GM23338 (cell line): Measurements from ENCODE around the gene SEMA4A. TPM values are rescaled to one million over a fixed set of nuclear protein-coding genes. Genes with fewer than 3 reads are reported as not detected.

Source experiments
- ATAC-seq: fragments of 200-7000 bp; cut with Tn5 transposase; 3 replicates; pipeline ENCODE4 v1.9.1; 2020
- DNase-seq: peaks from one replicate; pipeline ENCODE4 v3.0.0-alpha.2; 2015; ENCODE audit warnings: low spot score
- H2AFZ ChIP-seq: fragments of 200-600 bp; sonication (generic); 2 replicates; pipeline ENCODE4 v1.8.0; 2016; ENCODE audit warnings: antibody characterized with exemption, mild to moderate bottlenecking, moderate library complexity
- H3F3A ChIP-seq: fragments of 200-600 bp; sonication (generic); replicated peaks from 2 replicates; pipeline ENCODE4 v1.8.0; 2017; ENCODE audit warnings: antibody characterized with exemption, mixed run types, low read depth
- H3K27ac ChIP-seq: fragments of 200-600 bp; sonication (generic); 2 replicates; pipeline ENCODE4 v1.6.1; 2016; ENCODE audit warnings: low read depth
- H3K27me3 ChIP-seq: fragments of 200-600 bp; sonication (generic); 2 replicates; pipeline ENCODE4 v1.8.0; 2016; ENCODE audit warnings: mild to moderate bottlenecking, mixed run types, moderate library complexity; ENCODE audit not compliant: insufficient read depth
- H3K36me3 ChIP-seq: fragments of 200-600 bp; sonication (generic); 2 replicates; pipeline ENCODE4 v1.8.0; 2016; ENCODE audit warnings: mild to moderate bottlenecking; ENCODE audit not compliant: insufficient read depth
- H3K4me1 ChIP-seq: fragments of 200-600 bp; sonication (generic); 2 replicates; pipeline ENCODE4 v1.8.0; 2016; ENCODE audit warnings: mild to moderate bottlenecking, moderate library complexity; ENCODE audit not compliant: insufficient read depth
- H3K4me2 ChIP-seq: fragments of 200-600 bp; sonication (generic); 2 replicates; pipeline ENCODE4 v1.7.1; 2017; ENCODE audit warnings: mixed run types
- H3K4me3 ChIP-seq: fragments of 200-600 bp; sonication (generic); 2 replicates; pipeline ENCODE4 v1.6.1; 2016; ENCODE audit warnings: mixed run types
- H3K79me2 ChIP-seq: fragments of 200-600 bp; sonication (generic); replicated peaks from 2 replicates; pipeline ENCODE4 v1.8.0; 2017; ENCODE audit warnings: mild to moderate bottlenecking; ENCODE audit not compliant: insufficient read depth
- H3K9me2 ChIP-seq: fragments of 200-600 bp; sonication (generic); 2 replicates; pipeline ENCODE4 v1.8.0; 2017; ENCODE audit not compliant: insufficient read depth
- H4K20me1 ChIP-seq: fragments of 200-600 bp; sonication (generic); replicated peaks from 2 replicates; pipeline ENCODE4 v1.8.0; 2017; ENCODE audit warnings: mild to moderate bottlenecking; ENCODE audit not compliant: insufficient read depth
- H3K27ac Mint-ChIP-seq: 2 replicates; pipeline ENCODE4 v1.8.0; 2020; ENCODE audit warnings: inconsistent platforms, mild to moderate bottlenecking, moderate library complexity, mixed read lengths
- H3K27me3 Mint-ChIP-seq: 3 replicates; pipeline ENCODE4 v1.8.0; 2022; ENCODE audit warnings: low read depth, mild to moderate bottlenecking, moderate library complexity, mixed read lengths, inconsistent platforms; ENCODE audit not compliant: insufficient read depth, poor library complexity
- H3K36me3 Mint-ChIP-seq: 3 replicates; pipeline ENCODE4 v1.8.0; 2021; ENCODE audit warnings: low read depth, mild to moderate bottlenecking, inconsistent platforms, moderate library complexity, mixed read lengths
- H3K4me1 Mint-ChIP-seq: 3 replicates; pipeline ENCODE4 v1.8.0; 2020; ENCODE audit warnings: mild to moderate bottlenecking, inconsistent platforms, mixed read lengths
- H3K4me3 Mint-ChIP-seq: 3 replicates; pipeline ENCODE4 v1.8.0; 2021; ENCODE audit warnings: moderate library complexity, mild to moderate bottlenecking, inconsistent platforms, mixed read lengths
- H3K9me3 Mint-ChIP-seq: 3 replicates; pipeline ENCODE4 v1.8.0; 2020; ENCODE audit warnings: moderate library complexity, mild to moderate bottlenecking, inconsistent platforms, mixed read lengths
- CREB1 ChIP-seq: fragments of 250-450 bp; sonication (Bioruptor Pico); IDR thresholded peaks from 2 replicates; pipeline ENCODE4 v1.5.0; 2020; ENCODE audit warnings: low read depth, mild to moderate bottlenecking, moderate library complexity
- CTCF ChIP-seq, 2 experiments: fragments of 200-600 bp in 1 of 2; sonication (generic) in 1 of 2; conservative IDR thresholded peaks; 2 replicates each; pipeline versions ENCODE4 v1.5.1 to v1.6.1; 2016 to 2017; ENCODE audit warnings: antibody characterized with exemption in 2 of 2, low read depth in 2 of 2, mild to moderate bottlenecking in 2 of 2, moderate library complexity in 1 of 2
- ETS1 ChIP-seq: IDR thresholded peaks from 2 replicates; pipeline ENCODE4 v1.6.1; 2016; ENCODE audit warnings: antibody characterized with exemption
- EZH2 ChIP-seq: fragments of 200-600 bp; sonication (generic); IDR thresholded peaks from one replicate; pipeline ENCODE4 v1.8.0; 2017; ENCODE audit warnings: antibody characterized with exemption, mild to moderate bottlenecking, low read depth; ENCODE audit not compliant: unreplicated experiment
- EZH2phosphoT487 ChIP-seq: fragments of 200-600 bp; sonication (generic); IDR thresholded peaks from one replicate; pipeline ENCODE4 v1.8.1; 2018; ENCODE audit warnings: antibody characterized with exemption; ENCODE audit not compliant: unreplicated experiment
- JUNB ChIP-seq: IDR thresholded peaks from one replicate; pipeline ENCODE4 v1.6.1; 2016; ENCODE audit warnings: antibody characterized with exemption; ENCODE audit not compliant: unreplicated experiment
- NANOG ChIP-seq: IDR thresholded peaks from 2 replicates; pipeline ENCODE4 v1.6.1; 2016; ENCODE audit warnings: antibody characterized with exemption, borderline replicate concordance
- POLR2AphosphoS5 ChIP-seq: IDR thresholded peaks from 2 replicates; pipeline ENCODE4 v1.6.1; 2016; ENCODE audit warnings: antibody characterized with exemption, low read depth
- REST ChIP-seq: IDR thresholded peaks from one replicate; pipeline ENCODE4 v1.6.1; 2018; ENCODE audit warnings: antibody characterized with exemption; ENCODE audit not compliant: unreplicated experiment
- STAT1 ChIP-seq: IDR thresholded peaks from one replicate; pipeline ENCODE4 v1.6.1; 2016; ENCODE audit warnings: antibody characterized with exemption; ENCODE audit not compliant: unreplicated experiment
- ZNF114 ChIP-seq: fragments of 250-450 bp; sonication (Bioruptor Pico); IDR thresholded peaks from 2 replicates; pipeline ENCODE4 v1.5.0; 2020; ENCODE audit warnings: mild to moderate bottlenecking, moderate library complexity
- ZNF331 ChIP-seq: fragments of 250-450 bp; sonication (Bioruptor Pico); IDR thresholded peaks from 2 replicates; pipeline ENCODE4 v1.5.0; 2020; ENCODE audit warnings: low read depth, mild to moderate bottlenecking, moderate library complexity
- ZNF462 ChIP-seq: fragments of 250-450 bp; sonication (Bioruptor Pico); IDR thresholded peaks from 2 replicates; pipeline ENCODE4 v1.5.0; 2020; ENCODE audit warnings: mild to moderate bottlenecking, moderate library complexity
- polyA plus RNA-seq: library from polyadenylated mRNA; unstranded; fragments of >200 nt; fragmentation: Nextera tagmentation; extraction: Ambion mirVana; gene quantifications from 2 replicates; pipeline ENCODE4 v1.2.1, GENCODE V29; 2016
- total RNA-seq: library from RNA; depleted of rRNA; stranded (reverse); fragments of >200 nt; shearing (Covaris generic); gene quantifications from 2 replicates; pipeline ENCODE4 v1.2.3, GENCODE V29; 2014

The SEMA4A gene
- total and polyA plus RNA-seq, 2 experiments from 2014 or later: 5.5 to 20.2 TPM

GRCh38 chr1:156151093-156151688 is 2.2 kb upstream of the SEMA4A start:
- Histone ChIP-seq H3F3A (peaks cover 4% of the 10 kb centered on the region), H3K27me3 (no peaks in the 10 kb centered on the region), H2AFZ (no peak overlapping the region), H3K4me3 (peak overlapping the region; percentile 50; the same call in 1 of the 2 replicates), H3K9me2 (no peaks in the 10 kb centered on the region), H3K27ac (no peak overlapping the region), H3K4me2 (peak overlapping the region; percentile 82), H4K20me1 (no peaks in the 10 kb centered on the region), H3K36me3 (no peaks in the 10 kb centered on the region), H3K4me1 (peaks cover 73% of the 10 kb centered on the region), H3K79me2 (no peaks in the 10 kb centered on the region)
- Mint-ChIP-seq H3K9me3 (no peaks in the 10 kb centered on the region), H3K27ac (no peak overlapping the region), H3K27me3 (peaks cover 19% of the 10 kb centered on the region), H3K36me3 (no peaks in the 10 kb centered on the region), H3K4me1 (peaks cover 78% of the 10 kb centered on the region), H3K4me3 (no peak overlapping the region)
- no peak for DNase-seq
- no peak for ATAC-seq
- TF ChIP-seq ZNF462 (CRISPR knock-in tag): no peak
- no peak for TF ChIP-seq CTCF (conservative IDR thresholded peaks at IDR 0.05; ENCODE audit: low read depth in 2 of 2)
- no peak for TF ChIP-seq ETS1
- TF ChIP-seq STAT1: no peak
- TF ChIP-seq CREB1: no peak
- no peak for TF ChIP-seq POLR2AphosphoS5
- TF ChIP-seq EZH2: no peak
- no peak for TF ChIP-seq EZH2phosphoT487
- TF ChIP-seq ZNF331 (CRISPR knock-in tag): no peak
- no peak for TF ChIP-seq NANOG
- TF ChIP-seq JUNB: no peak
- no peak for TF ChIP-seq ZNF114 (CRISPR knock-in tag)
- no peak for TF ChIP-seq REST
